ENCODE measurements around the gene TMPRSS9.
"Not testable (repeated sequence)": the region's sequence is repeated elsewhere in the genome, so short reads cannot be mapped to it uniquely, and the experiment has no call there.

TMPRSS9 gene

GRCh38 chr19:2462635-2463421, 102.8 kb downstream of the TMPRSS9 start:
- DNase-seq (ENCODE audit: low read depth) = no peak

DNA sequence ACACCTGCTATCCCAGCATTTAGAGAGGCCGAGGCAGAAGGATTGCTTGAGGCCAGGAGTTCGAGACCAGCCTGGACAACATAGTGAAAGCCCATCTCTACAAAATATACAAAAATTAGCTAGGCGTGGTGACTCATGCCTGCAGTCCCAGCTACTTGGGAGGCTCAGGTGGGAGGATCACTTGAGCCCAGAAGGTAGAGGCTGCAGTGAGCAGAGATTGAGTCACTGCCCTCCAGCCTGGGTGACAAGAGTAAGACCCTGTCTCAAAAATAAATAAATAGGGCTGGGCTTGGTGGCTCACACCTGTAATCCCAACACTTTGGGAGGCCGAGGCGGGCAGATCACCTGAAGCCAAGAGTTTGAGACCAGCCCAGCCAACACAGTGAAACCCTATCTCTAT, 103.6 kb downstream of the TMPRSS9 start:
- DNase-seq (ENCODE audit: low read depth) = not testable (repeated sequence)

DNA sequence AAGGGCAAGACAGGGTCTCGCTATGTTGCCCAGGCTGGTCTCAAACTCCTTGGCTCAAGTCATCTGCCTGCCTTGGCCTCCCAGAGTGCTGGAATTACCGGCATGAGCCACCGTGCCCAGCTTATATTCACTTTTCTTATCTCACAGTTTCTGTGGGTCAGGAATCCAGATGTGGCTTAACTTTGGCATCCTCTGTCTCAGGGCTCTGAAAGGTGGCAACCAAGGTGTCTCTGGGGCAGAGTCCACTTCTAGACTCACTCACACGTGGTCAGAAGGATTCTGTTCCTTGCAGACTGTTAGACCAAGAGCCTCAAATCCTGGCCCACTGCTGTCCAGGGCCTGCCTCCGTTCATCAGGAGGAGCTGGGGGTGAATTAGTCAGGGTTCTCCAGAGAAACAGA, 104.3 kb downstream of the TMPRSS9 start:
- DNase-seq (ENCODE audit: low read depth) = no peak

DNA sequence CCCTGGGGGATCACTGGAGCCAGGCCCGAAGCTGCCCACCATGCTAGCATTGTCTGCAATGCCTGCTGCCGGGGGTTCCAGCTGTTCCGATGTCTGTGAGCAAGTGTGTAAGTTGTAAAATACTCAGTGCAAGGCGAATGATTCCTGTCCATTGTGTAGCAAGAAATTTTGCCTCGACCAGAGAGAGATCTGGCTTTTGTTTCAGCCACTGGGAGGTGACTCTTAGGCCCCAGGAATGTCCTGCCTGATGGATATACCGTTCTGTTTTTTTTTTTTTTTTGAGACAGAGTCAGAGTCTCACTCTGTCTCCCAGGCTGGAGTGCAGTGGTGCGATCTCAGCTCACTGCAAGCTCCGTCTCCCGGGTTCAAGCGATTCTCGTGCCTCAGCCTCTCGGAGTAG, 108.5 kb downstream of the TMPRSS9 start:
- DNase-seq (ENCODE audit: low read depth) = no peak

DNA sequence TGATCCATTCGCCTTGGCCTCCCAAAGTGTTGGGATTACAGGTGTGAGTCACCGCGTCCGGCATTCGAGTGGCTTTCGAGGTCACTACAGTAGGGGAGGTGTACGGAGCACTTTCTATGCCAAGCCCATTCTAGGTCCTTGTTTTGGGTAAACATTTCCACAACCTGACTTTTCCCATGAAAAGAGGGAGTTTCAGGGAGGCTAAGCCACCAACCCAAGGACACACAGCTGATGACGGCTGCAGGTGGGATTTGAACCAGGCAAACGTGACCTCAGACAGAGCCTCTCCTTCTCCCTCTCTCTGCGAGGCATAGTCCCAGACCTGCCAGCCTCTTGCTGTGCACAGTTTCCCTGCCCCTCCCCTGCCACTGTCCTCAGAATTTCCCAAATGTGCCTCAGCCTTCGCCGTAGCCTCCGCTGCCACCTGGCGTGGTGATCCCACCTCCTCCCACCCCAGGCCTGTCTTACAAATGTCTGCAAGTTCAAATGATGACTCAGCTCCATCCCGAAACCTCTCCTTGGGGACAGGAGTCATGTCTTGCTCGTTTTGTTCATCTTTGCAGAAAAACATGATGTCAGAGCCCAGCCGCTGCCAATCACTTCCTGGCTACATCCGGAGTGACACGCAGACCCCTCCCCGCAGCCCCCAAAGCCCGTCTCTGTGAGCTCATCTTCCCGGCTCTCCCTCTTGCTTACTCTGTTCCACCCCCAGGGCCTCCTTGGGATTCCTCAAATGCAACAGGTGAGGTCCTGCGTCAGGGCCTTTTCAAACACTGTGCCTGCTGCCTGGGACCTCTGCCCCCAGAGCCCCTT, 109.2 kb downstream of the TMPRSS9 start:
- peak; percentile 32 for DNase-seq (ENCODE audit: low read depth)

- DNase-seq (ENCODE audit: low read depth) = not testable (repeated sequence)
Measured at GRCh38 chr19:2469915-2470200, 109.8 kb downstream of the TMPRSS9 start.

DNA sequence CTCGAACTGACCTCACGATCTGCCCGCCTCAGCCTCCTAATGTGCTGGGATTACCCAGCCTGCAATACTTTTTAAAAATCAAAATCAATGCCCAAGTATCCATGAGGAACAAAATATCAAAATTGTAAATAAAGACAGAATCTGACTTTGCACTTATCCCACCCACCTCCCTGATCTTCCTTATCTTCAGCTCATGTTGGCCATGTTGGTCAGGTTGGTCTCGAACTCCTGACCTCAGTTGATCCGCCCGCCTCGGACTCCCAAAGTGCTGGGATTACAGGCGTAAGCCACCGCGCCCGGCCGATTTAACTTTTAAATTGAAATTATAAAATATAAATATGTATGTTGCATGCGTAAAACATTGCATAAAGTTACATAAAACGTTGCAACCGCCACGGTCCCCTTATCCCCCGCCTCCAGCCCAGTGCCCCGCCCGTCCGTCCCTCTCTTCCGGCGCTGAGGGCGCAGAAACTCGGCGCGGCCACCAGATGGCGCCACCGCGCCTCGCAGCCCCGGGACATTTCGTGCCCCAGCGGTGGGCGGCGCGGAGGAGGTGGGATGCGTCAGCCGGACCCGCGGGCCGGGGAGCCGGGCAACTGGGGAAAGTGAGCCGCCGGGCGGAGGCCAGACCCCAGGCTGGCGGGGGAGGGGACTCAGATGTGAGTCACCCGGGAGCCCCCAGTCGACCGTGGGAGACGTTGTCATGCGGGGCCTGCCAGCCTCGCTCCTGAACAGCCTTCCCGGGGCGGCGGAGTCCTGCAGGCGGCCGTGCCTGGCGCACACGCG, 114.4 kb downstream of the TMPRSS9 start:
- peak; percentile 84 for DNase-seq (ENCODE audit: low read depth)

DNA sequence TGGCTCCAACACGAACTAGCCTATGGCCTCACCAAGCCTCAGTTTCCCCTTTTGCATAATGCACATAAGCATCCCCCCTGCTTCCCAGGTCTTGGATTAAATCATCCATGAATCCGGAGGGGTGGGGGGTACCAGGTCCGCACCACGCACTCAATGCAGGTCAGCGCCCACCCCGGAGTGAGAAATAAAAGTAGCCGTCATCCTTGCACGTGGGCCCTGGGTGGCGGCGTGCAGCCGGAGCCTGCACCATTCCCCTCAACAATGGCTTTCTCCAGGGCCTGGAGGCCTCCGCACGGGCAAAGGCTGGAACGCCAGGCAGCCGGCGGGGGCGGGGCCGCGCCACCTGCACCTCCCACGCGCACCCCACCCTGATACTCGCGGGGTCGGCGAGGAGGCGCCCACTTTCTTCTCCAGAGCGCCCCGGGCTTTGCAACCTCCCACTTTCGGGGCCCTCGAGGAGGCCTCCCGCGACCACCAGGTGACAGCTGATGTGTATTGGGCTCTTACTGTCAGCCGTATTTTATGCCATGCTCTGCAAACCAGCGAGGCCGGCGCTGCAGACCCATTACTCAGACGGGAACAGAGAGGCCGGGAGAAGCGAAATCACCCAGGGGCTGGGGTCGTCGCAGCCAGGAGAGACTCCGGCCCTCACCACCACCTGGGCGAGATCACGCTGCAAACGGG, 115.1 kb downstream of the TMPRSS9 start:
- peak; percentile 60 for DNase-seq (ENCODE audit: low read depth)
